Activated CD8-positive, alpha-beta T cell treated with anti-CD3 and anti-CD28 coated beads for 36 hours (primary cell): ENCODE results near the gene FOXJ1. TPM values are rescaled to one million over a fixed set of nuclear protein-coding genes. Genes with fewer than 3 reads are reported as not detected.
A peak's percentile ranks its signal among the peaks of the same experiment; 100 is the strongest.
"Not testable (repeated sequence)": the region's sequence is repeated elsewhere in the genome, so short reads cannot be mapped to it uniquely, and the experiment has no call there.

Experiments used
- ATAC-seq: fragments of 200-7000 bp; cut with Tn5 transposase; one replicate; pipeline ENCODE4 v1.10.0; 2021; ENCODE audit warnings: mild to moderate bottlenecking, moderate library complexity
- CTCF ChIA-PET: fragments of 350-600 bp; sonication (Branson Sonifier 250); formaldehyde crosslinking; loops from one replicate; lab custom pipeline; 2021; ENCODE audit warnings: antibody characterized with exemption; lab: Charles Lee
- POLR2A ChIA-PET: fragments of 350-600 bp; sonication (Branson Sonifier 250); formaldehyde crosslinking; loops from one replicate; lab custom pipeline; 2021; ENCODE audit warnings: antibody characterized with exemption; lab: Charles Lee
- DNase-seq: peaks from one replicate; pipeline ENCODE4 v3.0.0-alpha.2; 2020
- H3K27ac Mint-ChIP-seq: one replicate; pipeline ENCODE4 v1.8.0; 2021; ENCODE audit warnings: mild to moderate bottlenecking, mixed read lengths
- H3K27me3 Mint-ChIP-seq: one replicate; pipeline ENCODE4 v1.8.0; 2021; ENCODE audit warnings: mixed read lengths
- H3K36me3 Mint-ChIP-seq: one replicate; pipeline ENCODE4 v1.8.0; 2021; ENCODE audit warnings: low read depth, mixed read lengths
- H3K4me1 Mint-ChIP-seq: one replicate; pipeline ENCODE4 v1.8.0; 2021; ENCODE audit warnings: low read depth, mixed read lengths
- H3K4me3 Mint-ChIP-seq: one replicate; pipeline ENCODE4 v1.8.0; 2021; ENCODE audit warnings: mild to moderate bottlenecking, moderate library complexity, mixed read lengths
- H3K9me3 Mint-ChIP-seq: one replicate; pipeline ENCODE4 v1.8.0; 2021; ENCODE audit warnings: mixed read lengths
- intact Hi-C: fragments of 100-400 bp; cut with micrococcal nuclease; formaldehyde crosslinking; loops from one replicate; pipeline ENCODE4 v1.10.0; 2022
- total RNA-seq, 2 experiments: library from RNA; stranded (reverse); gene quantifications; one replicate each; pipeline ENCODE4 v1.2.3, GENCODE V29; 2021
- TF ChIP-seq, protein P1 (sequence below): fragments of 200-600 bp; IDR thresholded peaks from one replicate; pipeline ENCODE4 v1.8.0; 2022; ENCODE audit warnings: antibody characterized with exemption, mild to moderate bottlenecking

Gene FOXJ1, protein sequence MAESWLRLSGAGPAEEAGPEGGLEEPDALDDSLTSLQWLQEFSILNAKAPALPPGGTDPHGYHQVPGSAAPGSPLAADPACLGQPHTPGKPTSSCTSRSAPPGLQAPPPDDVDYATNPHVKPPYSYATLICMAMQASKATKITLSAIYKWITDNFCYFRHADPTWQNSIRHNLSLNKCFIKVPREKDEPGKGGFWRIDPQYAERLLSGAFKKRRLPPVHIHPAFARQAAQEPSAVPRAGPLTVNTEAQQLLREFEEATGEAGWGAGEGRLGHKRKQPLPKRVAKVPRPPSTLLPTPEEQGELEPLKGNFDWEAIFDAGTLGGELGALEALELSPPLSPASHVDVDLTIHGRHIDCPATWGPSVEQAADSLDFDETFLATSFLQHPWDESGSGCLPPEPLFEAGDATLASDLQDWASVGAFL
- total RNA-seq, result 10 to 100 TPM; 11.1 to 11.6 TPM

DNA sequence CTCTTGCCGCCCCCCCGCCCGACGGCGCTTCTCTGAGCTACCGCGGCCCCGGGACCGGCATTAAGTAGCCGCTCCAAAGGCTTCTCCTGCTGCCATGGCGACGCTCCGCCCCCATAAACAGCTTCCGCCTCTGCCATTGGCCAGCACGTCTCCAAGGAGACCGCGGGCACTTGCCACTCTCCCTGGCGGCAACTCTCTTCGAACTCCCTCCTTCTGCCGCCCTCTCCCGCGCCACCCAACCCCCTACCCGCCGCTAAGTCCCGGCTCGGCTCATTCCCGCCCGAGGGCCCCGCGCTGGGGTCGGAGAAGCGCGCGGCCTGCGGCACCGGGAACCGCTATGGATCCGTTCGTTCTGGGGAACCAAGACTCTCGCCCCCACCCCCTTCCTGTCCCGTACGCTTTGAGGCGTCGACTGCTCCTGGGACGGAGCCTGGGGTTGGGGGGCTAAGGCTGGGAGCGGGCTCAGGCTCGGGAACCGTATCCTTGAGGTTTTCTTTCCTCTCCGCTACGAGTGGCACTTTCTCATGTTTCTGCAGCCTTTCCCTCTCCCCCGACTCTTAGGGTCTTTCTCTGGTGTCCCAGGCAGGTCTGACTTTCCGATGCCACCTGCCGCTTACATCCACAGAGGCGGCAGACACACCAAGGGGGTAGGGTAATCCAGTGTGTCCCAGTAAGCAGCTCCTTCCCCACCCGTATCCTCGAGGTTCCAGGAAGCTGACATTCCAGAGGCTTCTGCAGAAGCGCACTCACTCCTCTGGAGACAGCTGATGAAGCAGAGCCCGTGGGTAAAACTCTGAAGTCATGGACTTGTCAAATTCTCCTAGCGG, at the start of gene FOXJ1:
TSS of gene FOXJ1 (minus strand) at position 34 of the 827 bp plus-strand sequence. CDS start 850 bp downstream, outside the sequence.
- H3K4me1 Mint-ChIP-seq, result peaks cover 57% of the 10 kb centered on the region
- H3K27ac Mint-ChIP-seq, result peak within 1 kb of the TSS; percentile 46
- no peaks in the 10 kb centered on the region for H3K9me3 Mint-ChIP-seq
- DNase-seq (peak; percentile 92), ATAC-seq (peak; percentile 67)
- peaks cover 7% of the 10 kb centered on the region for H3K36me3 Mint-ChIP-seq
- ChIA-PET CTCF (interaction anchor here (0.9 to 7.9 kb wide), 13 partner anchors 8 to 158 kb away, joined by 3 to 80 read pairs (median 5); no protein-coding TSS in a partner anchor), POLR2A (interaction anchor here (0.6 to 7.3 kb wide), 12 partner anchors 11 to 138 kb away, joined by 3 to 56 read pairs (median 4); partner anchors contain the start of genes EXOC7 and UBALD2)
- TF ChIP-seq, protein P1, sequence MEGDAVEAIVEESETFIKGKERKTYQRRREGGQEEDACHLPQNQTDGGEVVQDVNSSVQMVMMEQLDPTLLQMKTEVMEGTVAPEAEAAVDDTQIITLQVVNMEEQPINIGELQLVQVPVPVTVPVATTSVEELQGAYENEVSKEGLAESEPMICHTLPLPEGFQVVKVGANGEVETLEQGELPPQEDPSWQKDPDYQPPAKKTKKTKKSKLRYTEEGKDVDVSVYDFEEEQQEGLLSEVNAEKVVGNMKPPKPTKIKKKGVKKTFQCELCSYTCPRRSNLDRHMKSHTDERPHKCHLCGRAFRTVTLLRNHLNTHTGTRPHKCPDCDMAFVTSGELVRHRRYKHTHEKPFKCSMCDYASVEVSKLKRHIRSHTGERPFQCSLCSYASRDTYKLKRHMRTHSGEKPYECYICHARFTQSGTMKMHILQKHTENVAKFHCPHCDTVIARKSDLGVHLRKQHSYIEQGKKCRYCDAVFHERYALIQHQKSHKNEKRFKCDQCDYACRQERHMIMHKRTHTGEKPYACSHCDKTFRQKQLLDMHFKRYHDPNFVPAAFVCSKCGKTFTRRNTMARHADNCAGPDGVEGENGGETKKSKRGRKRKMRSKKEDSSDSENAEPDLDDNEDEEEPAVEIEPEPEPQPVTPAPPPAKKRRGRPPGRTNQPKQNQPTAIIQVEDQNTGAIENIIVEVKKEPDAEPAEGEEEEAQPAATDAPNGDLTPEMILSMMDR, result no peak
- peaks cover 1% of the 10 kb centered on the region for H3K27me3 Mint-ChIP-seq
- H3K4me3 Mint-ChIP-seq, result peak within 1 kb of the TSS; percentile 72
- intact Hi-C loops, result loop anchor here (5.0 kb wide), 1 partner anchor 126 kb away; the partner anchor contains the start of gene UBALD2

DNA sequence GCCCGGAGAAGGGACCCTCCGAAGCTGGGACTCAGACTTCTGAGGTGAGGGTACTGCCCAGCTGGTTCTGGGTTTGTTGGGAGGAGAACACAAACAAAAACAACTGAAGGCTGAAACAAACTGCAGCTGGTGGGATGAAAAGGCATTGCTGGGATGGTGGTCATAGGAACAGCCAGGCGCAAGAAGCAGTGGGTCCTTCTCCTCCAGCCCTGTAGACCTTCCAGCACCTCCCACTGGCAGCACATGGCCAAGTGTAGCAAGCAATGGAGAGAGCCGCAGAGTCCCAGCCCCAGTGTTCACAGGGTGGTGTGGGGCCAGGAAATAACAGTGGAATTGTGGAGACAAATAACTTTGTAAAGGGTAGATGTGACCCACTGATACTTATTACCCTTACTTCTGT, 48.7 kb upstream of the FOXJ1 start:
- ATAC-seq, result no peak
- CTCF ChIA-PET, result interaction anchor here (0.8 to 7.4 kb wide), 11 partner anchors 10 to 90 kb away, joined by 3 to 50 read pairs (median 4); no protein-coding TSS in a partner anchor
- Mint-ChIP-seq H3K36me3 (peaks cover 29% of the 10 kb centered on the region), H3K9me3 (no peaks in the 10 kb centered on the region), H3K27ac (peak overlapping the region; percentile 97), H3K4me3 (peak overlapping the region; percentile 22), H3K4me1 (peaks cover 75% of the 10 kb centered on the region), H3K27me3 (no peaks in the 10 kb centered on the region)
- POLR2A ChIA-PET, result interaction anchor here (1.0 to 21.1 kb wide), 5 partner anchors 8 to 74 kb away, joined by 3 to 700 read pairs (median 8); partner anchors contain the start of gene UBALD2
- intact Hi-C loops, result loop anchor here (5.0 kb wide), 1 partner anchor 78 kb away; the partner anchor contains the start of gene UBALD2
- TF ChIP-seq, protein P1, result no peak
- DNase-seq, result no peak

DNA sequence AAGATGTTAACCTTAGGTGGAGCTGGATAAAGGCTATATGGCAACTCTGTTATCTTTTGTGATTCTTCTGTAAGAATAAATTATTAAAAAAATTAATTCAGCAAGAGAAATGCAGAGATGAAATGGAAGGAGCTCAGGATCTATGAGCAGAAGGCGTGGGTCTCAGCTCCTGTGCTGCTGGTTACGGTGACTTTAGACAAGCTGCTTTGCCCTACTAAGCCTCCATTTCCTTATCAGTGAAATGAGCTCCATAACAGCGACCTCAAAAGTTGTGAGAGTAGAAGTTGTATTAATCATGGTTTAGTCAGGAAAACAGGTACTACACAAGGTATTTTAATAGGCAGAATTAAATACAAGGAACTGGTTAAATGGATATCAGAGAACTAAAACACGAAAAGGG, 48.2 kb upstream of the FOXJ1 start:
- ATAC-seq (no peak), DNase-seq (no peak)
- TF ChIP-seq, protein P1, result no peak
- H3K27me3 Mint-ChIP-seq, result no peaks in the 10 kb centered on the region
- intact Hi-C loops, result no loop called here
- H3K4me3 Mint-ChIP-seq, result peak overlapping the region; percentile 22
- peak overlapping the region; percentile 97 for H3K27ac Mint-ChIP-seq
- ChIA-PET CTCF (interaction anchor here (0.8 to 7.4 kb wide), 12 partner anchors 10 to 90 kb away, joined by 3 to 50 read pairs (median 4); no protein-coding TSS in a partner anchor), POLR2A (interaction anchor here (0.9 to 21.1 kb wide), 6 partner anchors 8 to 75 kb away, joined by 3 to 700 read pairs (median 6); partner anchors contain the start of gene UBALD2)
- peaks cover 30% of the 10 kb centered on the region for H3K36me3 Mint-ChIP-seq
- H3K9me3 Mint-ChIP-seq, result no peaks in the 10 kb centered on the region
- H3K4me1 Mint-ChIP-seq, result peaks cover 77% of the 10 kb centered on the region

DNA sequence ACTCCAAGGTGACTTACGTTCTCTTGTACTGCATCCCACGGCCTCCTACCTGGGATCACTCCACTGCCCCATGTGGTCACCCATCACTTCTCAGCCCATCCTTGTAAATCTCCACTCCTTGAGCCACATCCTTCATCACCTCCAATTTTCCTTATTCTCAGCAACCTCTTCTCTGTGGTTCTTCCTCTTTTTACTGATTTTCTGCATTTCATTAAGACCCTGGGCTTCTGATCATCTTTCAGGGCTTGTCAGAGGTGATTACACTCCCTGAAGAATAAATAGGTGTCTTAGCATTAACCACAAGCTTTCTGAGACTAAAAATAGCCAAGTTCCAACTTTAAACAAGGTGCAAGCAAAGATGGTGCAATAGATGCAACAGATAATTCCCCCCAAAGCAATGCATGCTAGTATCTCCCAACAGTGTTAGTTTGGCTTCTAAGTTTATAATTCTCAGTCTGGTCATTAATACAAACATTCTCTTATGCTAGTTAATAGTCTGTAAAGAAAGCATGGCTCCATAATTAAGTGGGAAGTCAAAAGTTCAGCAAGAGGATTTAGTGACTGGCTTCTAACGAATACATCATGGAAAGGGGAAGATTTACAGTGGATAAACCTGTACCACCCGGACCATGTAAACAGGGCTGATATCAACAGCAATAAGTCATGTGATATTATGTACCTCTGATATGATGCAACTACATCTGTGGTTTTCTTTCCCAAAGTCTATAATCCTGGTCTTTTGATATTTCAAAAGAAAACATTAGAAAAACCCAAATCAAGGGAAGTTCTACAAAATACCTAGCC, 47.4 kb upstream of the FOXJ1 start:
- no peak overlapping the region for H3K4me3 Mint-ChIP-seq
- peak overlapping the region; percentile 72 for H3K27ac Mint-ChIP-seq

DNA sequence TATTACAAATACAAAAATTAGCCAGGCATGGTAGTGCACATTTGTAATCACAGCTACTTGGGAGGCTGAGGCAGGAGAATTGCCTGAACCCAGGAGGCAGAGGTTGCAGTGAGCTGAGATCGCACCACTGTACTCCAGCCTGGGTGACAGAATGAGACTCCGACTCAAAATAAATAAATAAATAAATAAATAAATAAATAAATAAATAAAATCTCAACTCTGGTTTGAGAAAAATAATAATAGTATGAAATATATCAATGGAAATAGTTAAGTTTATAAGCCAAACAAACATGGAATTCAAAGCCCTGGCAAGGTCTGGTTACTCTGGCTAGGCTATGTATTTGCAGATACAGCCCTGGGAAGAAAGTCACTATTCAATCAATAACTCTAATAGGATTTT, 45.7 kb upstream of the FOXJ1 start:
- ATAC-seq, DNase-seq, H3K27me3 Mint-ChIP-seq, H3K9me3 Mint-ChIP-seq, H3K4me3 Mint-ChIP-seq, intact Hi-C loops: not testable (repeated sequence)
- H3K4me1 Mint-ChIP-seq, result peaks cover 61% of the 10 kb centered on the region
- H3K36me3 Mint-ChIP-seq, result peaks cover 26% of the 10 kb centered on the region
- CTCF ChIA-PET, result interaction anchor here (1.1 to 7.4 kb wide), 3 partner anchors 12 to 93 kb away, joined by 3 to 50 read pairs (median 4); no protein-coding TSS in a partner anchor
- POLR2A ChIA-PET, result interaction anchor here (21.1 kb wide), 1 partner anchor 77 kb away, joined by 700 read pairs; the partner anchor contains the start of gene UBALD2
- H3K27ac Mint-ChIP-seq, result peak overlapping the region; percentile 76

More for the DNA sequence above, 47.4 kb upstream of the FOXJ1 start:
- Mint-ChIP-seq H3K4me1 (peaks cover 70% of the 10 kb centered on the region), H3K36me3 (peaks cover 24% of the 10 kb centered on the region), H3K27me3 (no peaks in the 10 kb centered on the region), H3K9me3 (no peaks in the 10 kb centered on the region)
- ChIA-PET POLR2A (interaction anchor here (0.9 to 21.1 kb wide), 7 partner anchors 7 to 76 kb away, joined by 3 to 700 read pairs (median 4); partner anchors contain the start of gene UBALD2), CTCF (interaction anchor here (0.8 to 7.4 kb wide), 10 partner anchors 9 to 91 kb away, joined by 3 to 50 read pairs (median 4); no protein-coding TSS in a partner anchor)
- no peak for ATAC-seq
- no peak for DNase-seq
- TF ChIP-seq, protein P1, result no peak
- intact Hi-C loops, result no loop called here
